ENCODE measurements around the gene CD9.

The CD9 gene

DNA sequence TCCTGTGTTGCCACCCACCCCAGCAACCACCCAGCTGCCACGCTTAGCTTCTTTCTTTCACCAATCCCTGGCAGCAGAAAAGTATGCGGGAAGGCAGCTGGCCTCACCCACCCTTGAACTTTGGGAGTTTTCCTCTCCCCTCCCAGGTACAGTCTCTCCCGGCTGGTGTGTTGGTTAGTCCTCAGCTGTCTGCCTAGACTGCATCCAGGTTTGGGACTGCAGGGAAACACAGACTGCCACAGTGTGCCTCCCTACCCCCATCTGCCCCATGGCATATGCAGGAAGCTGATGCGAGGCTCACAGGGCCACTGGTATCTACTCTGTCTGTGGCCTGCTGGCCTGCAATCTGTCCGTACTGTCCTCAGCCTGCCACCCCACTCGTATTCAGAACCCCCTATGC is 2.1 kb downstream of the CD9 start:
- H3K4me3 ChIP-seq (ENCODE audit: low read depth, low read length) = no peak overlapping the region
- DNase-seq (ENCODE audit: low read depth) = no peak
- TF ChIP-seq, protein P1, sequence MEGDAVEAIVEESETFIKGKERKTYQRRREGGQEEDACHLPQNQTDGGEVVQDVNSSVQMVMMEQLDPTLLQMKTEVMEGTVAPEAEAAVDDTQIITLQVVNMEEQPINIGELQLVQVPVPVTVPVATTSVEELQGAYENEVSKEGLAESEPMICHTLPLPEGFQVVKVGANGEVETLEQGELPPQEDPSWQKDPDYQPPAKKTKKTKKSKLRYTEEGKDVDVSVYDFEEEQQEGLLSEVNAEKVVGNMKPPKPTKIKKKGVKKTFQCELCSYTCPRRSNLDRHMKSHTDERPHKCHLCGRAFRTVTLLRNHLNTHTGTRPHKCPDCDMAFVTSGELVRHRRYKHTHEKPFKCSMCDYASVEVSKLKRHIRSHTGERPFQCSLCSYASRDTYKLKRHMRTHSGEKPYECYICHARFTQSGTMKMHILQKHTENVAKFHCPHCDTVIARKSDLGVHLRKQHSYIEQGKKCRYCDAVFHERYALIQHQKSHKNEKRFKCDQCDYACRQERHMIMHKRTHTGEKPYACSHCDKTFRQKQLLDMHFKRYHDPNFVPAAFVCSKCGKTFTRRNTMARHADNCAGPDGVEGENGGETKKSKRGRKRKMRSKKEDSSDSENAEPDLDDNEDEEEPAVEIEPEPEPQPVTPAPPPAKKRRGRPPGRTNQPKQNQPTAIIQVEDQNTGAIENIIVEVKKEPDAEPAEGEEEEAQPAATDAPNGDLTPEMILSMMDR (IDR thresholded peaks at IDR 0.05; ENCODE audit: low read depth, low read length, missing control alignments) = no peak
- in situ Hi-C loops (cut with HindIII; ENCODE audit: low sequenced_read_pairs) = no loop called here

- H3K4me3 ChIP-seq (ENCODE audit: low read depth, low read length) = no peak overlapping the region
- in situ Hi-C loops (cut with HindIII; ENCODE audit: low sequenced_read_pairs) = no loop called here
- TF ChIP-seq, protein P1 (IDR thresholded peaks at IDR 0.05; ENCODE audit: low read depth, low read length, missing control alignments) = no peak
- no peak for DNase-seq (ENCODE audit: low read depth)
Measured at GRCh38 chr12:6202846-6203245, 2.6 kb downstream of the CD9 start.

- in situ Hi-C loops (cut with HindIII; ENCODE audit: low sequenced_read_pairs) = no loop called here
- no peak for DNase-seq (ENCODE audit: low read depth)
- H3K4me3 ChIP-seq (ENCODE audit: low read depth, low read length) = no peak overlapping the region
- TF ChIP-seq, protein P1 (IDR thresholded peaks at IDR 0.05; ENCODE audit: low read depth, low read length, missing control alignments) = no peak
Measured at GRCh38 chr12:6203601-6204000, 3.4 kb downstream of the CD9 start.

- no peak for DNase-seq (ENCODE audit: low read depth)
- no peak overlapping the region for H3K4me3 ChIP-seq (ENCODE audit: low read depth, low read length)
- TF ChIP-seq, protein P1 (IDR thresholded peaks at IDR 0.05; ENCODE audit: low read depth, low read length, missing control alignments) = no peak
- in situ Hi-C loops (cut with HindIII; ENCODE audit: low sequenced_read_pairs) = no loop called here
Measured at GRCh38 chr12:6204533-6205143, 4.4 kb downstream of the CD9 start.

- no peak overlapping the region for H3K4me3 ChIP-seq (ENCODE audit: low read depth, low read length)
- no peak for DNase-seq (ENCODE audit: low read depth)
- in situ Hi-C loops (cut with HindIII; ENCODE audit: low sequenced_read_pairs) = no loop called here
- TF ChIP-seq, protein P1 (IDR thresholded peaks at IDR 0.05; ENCODE audit: low read depth, low read length, missing control alignments) = no peak
Measured at GRCh38 chr12:6205144-6205539, 4.9 kb downstream of the CD9 start.

DNA sequence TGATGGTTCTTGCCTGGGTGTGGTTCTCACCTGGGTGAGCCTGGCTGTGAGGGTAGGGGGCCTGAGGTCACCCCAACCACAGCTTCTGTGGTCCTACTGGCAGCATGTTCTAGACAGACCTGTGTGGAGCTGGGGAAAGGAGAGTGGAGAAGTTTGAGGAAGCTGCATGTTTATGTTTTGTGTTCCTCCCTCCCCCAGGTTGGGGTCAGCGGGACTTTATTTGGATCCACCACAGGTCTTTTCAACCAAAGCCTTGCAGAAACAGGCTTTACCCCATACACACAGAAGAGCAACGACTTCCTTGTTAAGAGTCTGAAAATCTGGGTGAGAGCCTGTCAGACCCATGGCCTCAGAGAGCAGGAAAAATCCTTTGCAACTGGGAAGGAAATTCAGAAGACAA is 5.6 kb downstream of the CD9 start:
- in situ Hi-C loops (cut with HindIII; ENCODE audit: low sequenced_read_pairs) = no loop called here
- TF ChIP-seq, protein P1 (IDR thresholded peaks at IDR 0.05; ENCODE audit: low read depth, low read length, missing control alignments) = no peak
- no peak for DNase-seq (ENCODE audit: low read depth)
- H3K4me3 ChIP-seq (ENCODE audit: low read depth, low read length) = no peak overlapping the region

Data from astrocyte of the cerebellum (primary cell).